Midbrain (tissue), 1 donor: ENCODE data around the gene MAPK10.

Experiments
- DNase-seq: peaks from one replicate; lab custom pipeline; 2025; lab: John Stamatoyannopoulos, UW

Gene MAPK10

DNA sequence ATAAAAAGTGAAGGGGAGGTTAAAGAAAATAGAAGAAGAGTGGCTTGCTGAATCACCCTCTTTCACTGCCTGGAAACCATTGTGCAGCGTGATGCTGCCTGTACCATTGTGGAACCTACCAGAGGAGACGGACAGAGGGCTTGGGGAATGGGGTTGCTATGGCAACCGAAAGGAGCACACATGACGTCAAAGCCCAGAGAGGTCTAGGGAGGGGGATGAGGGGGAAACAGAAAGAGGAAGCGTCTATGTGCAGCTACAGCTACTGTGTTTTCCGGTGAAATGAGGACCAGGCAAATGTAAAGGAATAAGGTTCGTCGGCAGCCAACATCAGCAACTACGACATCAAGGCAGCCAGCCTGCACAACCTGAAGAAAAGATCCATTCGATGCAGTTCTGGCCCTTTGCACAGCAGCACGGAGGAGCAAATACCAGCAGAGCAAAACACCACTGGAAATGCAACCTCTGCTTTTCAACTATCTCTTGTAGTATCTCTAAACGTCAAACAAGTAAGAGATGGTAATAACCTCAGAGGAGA lies at the start of gene MAPK10:
Gene MAPK10 (minus strand): TSS at position 110 of the 535 bp plus-strand sequence.
- peak; percentile 96 for DNase-seq

DNA sequence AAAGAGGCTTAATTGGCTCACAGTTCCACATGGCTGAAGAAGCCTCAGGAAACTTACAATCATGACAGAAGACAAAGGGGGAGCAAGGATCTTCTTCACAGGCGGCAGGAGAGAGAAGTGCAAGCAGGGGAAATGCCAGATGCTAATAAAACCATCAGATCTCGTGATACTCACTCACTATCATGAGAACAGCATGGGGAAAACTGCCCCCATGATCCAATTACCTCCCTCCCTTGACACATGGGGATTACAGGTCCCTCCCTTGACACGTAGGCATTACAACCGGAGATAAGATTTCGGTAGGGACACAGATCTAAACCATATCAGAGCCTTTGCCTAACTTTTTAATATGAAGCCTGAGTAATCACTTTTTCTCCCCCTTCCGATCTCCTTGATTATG lies 43.7 kb upstream of the MAPK10 start:
- no peak for DNase-seq

DNA sequence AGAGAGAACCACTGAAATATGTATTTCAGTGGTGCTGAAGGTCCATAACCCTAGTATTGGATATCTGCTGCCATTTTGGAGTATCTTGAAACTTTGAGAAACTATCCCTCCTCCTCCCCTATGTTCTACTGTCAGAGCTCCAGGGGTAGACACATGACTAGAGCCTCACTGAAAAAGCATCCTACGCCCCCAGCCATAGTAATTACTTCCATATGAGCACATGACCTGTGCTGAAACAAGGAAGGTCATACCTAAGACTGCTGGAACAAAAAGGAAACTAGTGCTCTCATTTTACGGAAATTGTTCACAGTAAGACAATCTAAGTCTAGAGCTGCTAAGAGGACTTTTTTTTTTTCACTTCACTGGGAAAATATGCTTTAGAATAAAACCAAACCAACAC lies 42.0 kb upstream of the MAPK10 start:
- no peak for DNase-seq

DNA sequence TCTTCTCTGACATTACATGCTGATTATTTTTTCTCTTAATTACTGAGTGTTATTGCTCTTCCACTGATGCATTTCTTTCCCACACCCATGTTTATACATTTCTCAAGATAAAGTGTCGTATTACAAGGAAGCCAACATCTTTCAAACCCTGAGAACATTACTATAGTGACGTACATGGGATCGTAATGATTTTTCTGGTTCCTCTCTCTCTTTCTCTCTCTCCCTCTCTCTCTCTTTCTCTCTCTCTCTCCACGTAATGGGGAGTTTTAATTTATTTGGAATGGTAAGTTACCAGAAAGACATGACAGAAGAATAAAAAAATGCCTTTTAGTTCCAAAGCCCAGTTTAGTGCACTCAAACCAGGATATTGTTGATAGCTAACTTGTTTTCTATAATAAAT lies 40.4 kb upstream of the MAPK10 start:
- no peak for DNase-seq

DNA sequence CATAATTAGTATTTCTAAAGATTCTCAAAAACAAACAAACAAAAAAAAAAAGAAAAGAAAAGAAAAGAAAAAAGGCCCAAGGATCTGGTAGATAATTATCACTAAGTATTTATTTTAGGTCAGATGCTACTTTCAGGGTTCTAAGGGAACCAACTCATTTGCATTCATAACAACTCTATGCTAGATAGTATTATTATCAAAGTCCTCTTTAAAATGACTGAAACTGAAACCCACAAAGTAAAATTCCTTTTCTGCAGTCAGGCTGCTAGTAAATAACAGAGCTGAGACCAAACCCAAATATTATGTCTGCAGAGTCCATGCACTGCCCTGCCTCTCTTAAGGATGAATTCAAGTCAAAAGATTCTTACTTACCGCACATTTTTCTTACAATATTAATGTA lies 38.3 kb upstream of the MAPK10 start:
- DNase-seq, result no peak

DNA sequence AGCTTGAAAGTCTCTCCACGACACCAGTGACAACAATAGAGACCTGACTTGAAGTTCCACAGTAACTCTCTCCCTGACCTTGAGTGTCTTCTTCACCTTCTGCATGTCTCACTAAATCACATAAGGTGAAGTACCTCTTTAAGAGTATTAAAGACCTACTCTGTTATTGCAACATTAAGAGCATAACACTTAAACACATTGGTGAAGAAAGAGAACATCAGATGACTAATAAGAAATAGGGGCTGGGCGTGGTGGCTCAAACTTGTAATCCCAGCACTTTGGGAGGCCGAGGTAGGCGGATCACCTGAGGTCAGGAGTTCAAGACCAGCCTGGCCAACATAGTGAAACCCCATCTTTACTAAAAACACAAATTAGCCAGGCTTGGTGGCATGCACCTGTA lies 33.9 kb upstream of the MAPK10 start:
- DNase-seq, result no peak

DNA sequence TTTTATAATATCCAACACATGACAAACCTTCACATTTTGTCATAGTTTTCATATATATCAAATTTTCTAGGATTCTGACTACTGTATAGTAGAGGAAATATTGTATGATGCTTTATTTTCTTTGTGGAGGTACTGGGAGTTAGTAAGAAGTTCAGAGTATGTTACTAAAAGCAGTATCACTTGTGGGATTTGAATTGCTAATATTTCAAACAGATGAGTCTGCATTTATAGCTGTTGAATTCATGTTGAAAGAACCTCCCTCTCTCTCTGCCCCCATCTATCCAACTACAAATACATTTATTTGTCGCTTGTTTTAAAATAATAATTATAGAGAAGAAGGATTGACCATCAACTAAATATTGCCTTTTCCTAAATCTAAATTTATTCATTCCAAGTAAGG lies 29.8 kb upstream of the MAPK10 start:
- no peak for DNase-seq

DNA sequence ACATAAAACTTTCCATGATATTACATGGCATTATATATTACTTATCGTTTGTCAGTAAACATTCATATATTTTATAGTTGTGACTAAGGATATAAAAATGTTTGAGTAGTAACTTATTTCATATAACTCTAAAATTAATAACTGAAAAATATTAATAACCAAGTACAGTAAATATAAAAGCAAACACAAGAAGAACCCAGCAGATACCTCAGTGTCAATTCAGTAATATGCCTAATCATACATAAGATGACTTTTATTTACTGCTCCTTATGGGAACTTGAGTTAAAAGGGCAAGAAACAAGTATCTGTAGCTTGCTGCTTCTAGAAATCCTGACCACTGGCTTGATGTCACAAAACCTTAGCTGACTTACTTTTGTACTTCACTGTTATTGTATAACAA lies 28.4 kb upstream of the MAPK10 start:
- no peak for DNase-seq

DNA sequence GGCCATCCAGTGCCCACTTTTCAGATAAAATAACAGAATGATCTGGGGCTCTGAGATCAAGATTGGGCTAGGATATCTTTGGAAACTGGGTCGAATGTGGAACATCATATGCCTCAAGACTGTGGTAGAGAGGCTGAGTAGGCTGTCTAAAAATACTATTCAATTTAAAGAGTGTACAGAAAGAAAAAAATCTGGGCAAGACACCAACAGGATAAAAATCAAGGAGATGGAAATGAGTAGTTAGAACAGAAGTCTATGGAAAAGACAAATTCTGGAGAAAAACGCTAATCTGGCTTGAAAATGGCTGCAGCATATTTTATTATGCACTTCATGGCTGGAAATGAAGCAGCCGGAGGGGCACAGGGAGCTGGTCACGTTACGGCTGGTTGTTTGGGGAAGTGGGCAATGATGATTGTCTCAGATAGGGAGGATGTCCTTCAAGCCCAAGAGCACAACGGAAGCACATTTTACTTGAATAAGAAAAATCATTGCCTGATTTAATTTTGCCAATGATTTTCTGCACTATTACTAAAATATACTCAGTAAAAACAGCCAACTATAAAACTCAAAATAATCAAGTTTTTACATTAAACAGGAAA lies 27.1 kb upstream of the MAPK10 start:
- DNase-seq, result peak; percentile 21

DNA sequence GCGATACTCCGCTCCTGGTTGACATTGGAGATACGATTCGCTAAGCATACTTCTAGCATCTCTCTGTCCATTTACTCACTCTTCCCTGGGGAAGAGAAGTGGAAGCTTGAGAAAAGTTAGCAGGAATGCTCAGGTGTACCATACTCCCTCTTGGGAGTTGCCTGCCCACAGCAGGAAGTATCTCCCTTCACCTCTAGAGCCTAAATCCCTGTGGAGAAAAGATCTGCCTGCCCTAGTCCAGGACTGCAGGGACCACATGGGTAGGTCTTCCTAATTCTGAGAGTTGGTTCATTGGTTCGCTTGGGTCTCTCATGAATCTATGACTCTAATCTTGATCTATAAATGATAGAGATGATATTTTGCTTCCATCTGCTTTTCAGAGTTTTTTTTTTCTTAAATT lies 26.3 kb upstream of the MAPK10 start:
- no peak for DNase-seq

DNA sequence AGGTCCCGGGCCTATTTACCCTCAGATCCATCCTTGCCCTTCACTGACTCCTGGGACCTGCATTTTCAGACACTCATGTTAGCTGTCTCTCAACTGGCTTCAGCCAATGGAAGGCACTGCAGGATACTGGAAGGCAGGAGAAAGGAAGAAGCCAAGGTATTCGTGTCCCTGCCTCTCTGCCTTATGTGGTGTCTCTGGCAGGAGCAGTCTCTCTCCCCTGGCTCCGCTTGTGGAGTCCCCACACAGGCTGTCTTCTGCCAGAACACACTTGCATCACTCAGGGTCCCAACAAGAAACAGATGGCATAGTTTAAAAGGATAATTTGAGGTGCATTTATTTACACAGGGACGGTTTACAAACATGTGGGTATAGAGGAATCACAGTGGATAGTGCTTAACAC lies 21.6 kb upstream of the MAPK10 start:
- DNase-seq, result no peak

DNA sequence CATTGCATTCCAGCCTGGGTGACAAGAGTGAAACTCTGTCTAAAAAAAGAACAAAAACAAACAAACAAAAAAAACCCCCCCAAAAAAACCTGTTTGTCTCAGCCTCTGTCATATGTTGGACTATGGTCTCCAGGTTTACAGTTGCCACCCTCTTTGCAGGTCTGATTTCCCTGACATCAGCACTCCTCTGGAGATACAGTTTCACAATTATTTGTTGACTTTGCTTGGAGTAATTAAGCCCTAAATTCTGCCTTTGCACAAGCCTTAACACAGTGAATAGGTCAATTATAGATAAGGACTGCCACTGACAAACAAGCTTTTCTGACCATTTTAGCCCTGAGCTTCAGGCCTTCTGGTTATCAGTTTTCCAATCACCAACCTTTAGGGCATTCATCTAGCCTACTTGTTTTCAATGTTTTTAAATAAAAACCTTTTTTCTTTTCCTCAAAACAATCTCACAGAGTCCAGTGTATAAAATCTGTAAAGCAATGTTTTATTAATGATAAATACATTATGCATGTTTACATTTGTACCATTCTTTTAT lies 20.4 kb upstream of the MAPK10 start:
- no peak for DNase-seq

DNA sequence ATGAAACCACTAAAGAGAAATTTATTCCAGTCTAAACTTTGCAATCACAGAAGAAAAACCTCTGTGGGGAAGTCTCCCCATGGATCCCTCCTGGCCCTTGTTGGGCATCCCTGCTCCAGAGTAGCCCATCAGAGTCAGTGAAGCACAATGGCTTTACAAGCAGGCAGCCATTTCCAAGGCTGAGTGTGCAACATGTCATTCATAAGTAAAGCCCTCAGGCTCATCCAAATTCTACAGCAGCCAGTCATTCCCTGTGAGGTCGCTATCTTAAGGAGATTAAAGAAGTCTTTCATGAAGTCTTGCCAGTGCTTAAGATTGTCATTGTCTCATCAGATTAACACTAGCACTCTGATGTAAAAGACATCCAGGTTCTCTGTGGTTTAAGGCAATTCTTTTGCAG lies 17.0 kb upstream of the MAPK10 start:
- no peak for DNase-seq

DNA sequence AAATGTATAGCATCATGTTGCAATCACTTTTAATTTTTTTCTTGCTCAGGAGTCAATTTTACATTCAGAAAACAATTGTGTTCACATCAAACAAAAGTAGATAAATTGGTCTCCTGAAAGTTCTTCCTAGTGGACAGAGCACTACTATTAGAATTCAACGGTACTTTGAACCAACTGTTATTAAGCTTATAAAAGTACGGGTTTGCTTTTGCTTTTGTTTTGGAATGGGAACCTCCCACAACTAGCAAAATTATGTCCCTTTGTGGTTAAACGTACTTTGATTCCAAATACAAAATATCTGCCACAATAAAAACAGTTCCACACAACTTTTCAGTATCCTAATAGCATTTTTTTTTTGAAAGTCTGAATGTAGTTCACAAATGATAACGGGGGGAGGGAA lies 8.6 kb upstream of the MAPK10 start:
- DNase-seq, result no peak

DNA sequence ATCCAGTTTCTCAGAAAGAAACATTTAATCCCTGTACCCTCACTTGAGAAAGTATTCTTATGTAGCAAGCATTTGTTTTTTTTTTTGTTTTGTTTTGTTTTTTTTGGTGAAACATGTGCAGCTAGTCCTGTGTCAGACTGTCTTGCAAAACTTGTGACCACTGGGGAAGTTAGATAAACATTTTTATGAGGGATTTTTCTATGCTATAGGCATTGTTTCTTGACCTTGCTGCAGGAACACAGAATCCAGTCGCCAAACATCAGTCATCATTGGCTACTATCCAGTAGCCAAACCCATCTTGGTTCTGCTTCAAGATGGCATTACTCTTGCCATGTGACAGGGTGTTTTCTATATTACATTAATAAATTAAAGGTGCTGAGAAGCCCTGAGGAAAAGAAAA lies 7.7 kb upstream of the MAPK10 start:
- DNase-seq, result no peak

DNA sequence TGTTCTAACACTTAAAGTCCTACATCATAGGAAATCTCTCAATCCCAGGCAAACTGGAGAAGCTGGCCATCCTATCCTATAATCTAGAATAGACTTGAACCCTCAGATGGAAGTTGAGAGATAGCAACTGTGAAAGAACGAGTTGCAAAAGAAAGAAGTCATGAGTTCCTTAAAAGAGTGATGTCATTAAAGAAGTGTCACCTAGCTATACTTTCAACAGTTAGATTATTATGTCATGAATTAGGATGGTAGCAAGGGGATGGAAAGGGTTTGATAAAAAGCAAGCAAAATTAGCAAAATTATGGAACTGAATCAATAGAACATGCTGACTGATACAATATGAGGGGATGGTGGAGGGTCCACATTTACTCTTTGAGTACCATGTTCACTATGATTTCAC lies 7.1 kb upstream of the MAPK10 start:
- DNase-seq, result no peak

DNA sequence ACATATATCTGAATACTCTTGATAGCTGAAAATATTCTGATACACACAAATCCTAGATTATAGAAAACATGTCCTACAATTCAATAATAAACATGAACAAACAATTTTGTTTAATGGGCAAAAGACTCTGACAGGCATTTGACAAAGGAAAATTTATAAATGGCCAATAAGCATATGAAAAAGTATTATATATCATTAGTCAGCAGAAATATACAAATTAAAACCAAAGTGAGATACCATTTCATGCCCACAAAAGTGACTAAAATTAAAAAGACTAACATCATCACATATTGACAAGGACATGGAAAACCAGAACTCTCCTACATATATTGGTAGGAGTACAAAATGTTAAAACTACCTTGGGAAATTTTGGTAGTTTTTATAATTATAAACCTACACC lies 2.7 kb upstream of the MAPK10 start:
- no peak for DNase-seq

DNA sequence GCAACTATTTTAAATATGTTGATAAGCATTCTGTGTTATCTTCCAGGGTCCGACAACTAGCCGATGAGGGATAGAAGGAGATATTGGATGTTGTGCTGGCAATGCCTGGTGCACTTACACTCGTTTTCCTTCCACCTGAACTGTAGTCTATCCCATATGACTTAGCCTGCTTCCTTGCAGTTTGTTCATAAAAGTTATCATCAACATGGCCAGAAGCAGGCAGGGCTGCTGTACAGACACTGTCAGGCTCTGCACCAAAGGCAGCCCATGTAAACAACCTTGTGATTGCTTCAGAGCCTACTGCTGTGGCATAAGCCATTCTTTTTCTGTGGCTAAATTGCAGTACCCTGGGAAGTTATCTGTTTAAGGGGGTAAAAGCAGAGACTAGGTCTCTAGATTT lies 1.6 kb downstream of the MAPK10 start:
- DNase-seq, result peak; percentile 70

DNA sequence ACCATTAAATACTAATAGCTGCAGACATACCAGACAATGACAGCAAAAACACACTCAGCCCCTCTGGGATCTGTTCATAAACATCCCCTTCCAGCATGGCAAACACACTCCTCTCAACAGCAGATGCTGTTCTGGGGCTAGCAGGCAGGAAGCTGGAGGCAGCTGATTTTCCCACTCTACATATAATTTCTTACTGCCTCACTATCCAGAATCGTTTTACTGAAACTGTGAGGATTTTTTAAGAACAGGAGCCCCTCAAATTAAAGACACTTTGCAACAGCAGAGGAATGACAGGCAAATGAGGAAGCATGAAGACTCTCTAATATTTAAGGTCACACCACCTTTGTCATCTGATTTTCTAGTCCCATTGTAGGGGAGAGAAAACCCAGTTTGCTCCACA lies 2.2 kb downstream of the MAPK10 start:
- peak; percentile 65 for DNase-seq

DNA sequence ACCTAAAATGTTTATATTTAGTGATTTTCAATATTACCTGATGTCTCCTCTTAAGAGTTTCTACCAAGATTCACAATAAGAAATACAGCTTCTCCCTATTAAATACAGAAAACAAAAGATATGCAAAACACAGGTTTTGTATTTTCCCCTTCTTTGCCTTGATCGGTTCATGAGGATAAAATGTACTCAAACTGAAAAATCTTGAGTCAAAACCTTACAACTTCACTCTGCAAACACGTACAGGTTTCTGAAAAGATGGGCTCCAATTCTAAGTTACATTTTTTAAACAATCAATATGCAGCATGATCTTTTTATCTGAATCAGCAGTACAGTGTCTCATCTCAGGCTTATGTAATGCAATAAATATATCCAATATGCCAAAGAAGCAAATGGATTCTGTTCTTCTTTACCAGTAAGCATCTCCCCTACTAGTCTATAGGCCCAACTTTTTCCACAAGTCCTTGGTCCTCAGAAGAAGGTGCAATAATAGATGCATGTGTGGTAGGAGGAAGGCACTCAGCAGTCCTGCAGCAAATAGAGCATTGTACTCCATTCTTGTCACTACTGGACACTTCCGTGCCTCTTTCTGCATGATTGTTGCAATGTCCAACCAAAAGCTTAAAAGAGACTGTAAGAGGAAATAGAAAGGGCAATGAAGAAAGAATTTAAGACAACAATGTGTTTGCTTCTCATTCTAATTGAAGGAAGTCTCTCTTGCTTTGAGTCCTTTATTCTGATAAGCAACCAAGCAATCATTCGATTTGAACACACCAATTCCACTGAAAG lies 3.2 kb downstream of the MAPK10 start:
- peak; percentile 39 for DNase-seq

DNA sequence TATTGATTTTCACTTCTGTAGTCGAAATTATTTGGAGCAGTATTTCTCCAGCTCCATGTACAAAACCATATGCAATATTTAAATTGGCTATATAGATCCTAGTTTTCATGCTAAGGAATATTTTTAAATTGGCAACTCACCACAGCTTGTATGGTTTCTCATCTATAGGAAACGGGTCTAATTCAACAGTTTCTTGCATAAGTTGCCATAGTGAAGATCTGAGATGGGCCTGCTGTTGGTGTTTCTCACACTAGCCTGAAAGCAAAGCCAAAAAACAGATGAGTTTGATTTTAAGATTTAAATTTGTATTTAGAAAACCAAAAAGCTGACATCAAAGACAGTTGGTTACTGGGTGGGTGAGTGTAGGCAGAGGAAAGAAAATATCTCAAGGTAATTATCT lies 5.5 kb downstream of the MAPK10 start:
- no peak for DNase-seq

DNA sequence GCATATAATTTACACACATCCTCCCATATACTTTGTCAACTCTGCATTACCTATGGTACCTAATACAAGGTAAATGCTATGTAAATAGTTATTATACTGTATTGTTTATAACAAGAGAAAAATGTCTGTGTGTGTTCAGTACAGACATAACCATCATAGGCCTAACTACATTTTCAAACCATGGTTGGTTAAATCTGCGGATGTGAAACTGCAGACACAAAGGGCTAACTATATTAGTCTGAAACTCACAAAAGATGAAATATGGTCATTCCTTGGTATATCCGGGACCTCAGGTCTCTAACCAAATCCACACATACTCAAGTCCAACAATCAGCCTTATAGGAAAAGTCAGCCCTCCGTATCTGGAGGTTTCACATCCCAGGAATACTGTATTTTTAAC lies 13.5 kb downstream of the MAPK10 start:
- DNase-seq, result no peak

DNA sequence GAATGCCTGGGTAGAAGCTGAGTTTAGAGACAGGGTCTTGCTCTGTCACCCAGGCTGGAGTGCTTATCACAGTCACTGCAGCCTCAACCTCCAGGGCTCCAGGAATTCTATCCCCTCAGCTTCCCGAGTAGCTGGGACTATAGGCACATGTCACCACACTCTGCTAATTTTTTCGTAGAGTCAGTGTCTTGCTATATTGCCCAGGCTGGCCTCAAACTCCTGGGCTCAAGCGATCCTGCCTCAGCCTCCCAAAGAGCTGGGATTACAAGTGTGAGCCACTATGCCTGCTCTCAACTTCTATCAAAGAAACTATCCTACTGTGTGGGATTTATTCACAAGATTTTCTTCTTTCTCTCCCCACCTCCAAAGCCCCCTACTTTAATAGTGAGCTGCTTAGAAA lies 15.7 kb downstream of the MAPK10 start:
- DNase-seq, result no peak
